HL-60/S4 (cell line): ENCODE measurements around the gene TFDP1.

ENCODE experiments used
- in situ Hi-C: fragments of 300-500 bp; cut with MboI; formaldehyde crosslinking; loops from 2 replicates; pipeline ENCODE4 v1.14.3; 2022; ENCODE audit warnings: low sequenced_read_pairs

TFDP1 gene

GRCh38 chr13:113630804-113631203 lies 46.3 kb downstream of the TFDP1 start:
- in situ Hi-C loops: no loop called here

- in situ Hi-C loops: no loop called here
These were observed 47.0 kb downstream of the TFDP1 start for GRCh38 chr13:113631341-113632095.

- in situ Hi-C loops: no loop called here
These were observed 48.3 kb downstream of the TFDP1 start for GRCh38 chr13:113632706-113633484.

- in situ Hi-C loops: no loop called here
These were observed 48.9 kb downstream of the TFDP1 start for GRCh38 chr13:113633485-113633873.

GRCh38 chr13:113634279-113635047 lies 49.9 kb downstream of the TFDP1 start:
- in situ Hi-C loops: no loop called here

GRCh38 chr13:113635048-113635420 lies 50.5 kb downstream of the TFDP1 start:
- in situ Hi-C loops: no loop called here

GRCh38 chr13:113635709-113636108 lies 51.2 kb downstream of the TFDP1 start:
- in situ Hi-C loops: no loop called here

GRCh38 chr13:113636266-113636963 lies 51.9 kb downstream of the TFDP1 start:
- in situ Hi-C loops: no loop called here

- in situ Hi-C loops: no loop called here
These were observed 53.0 kb downstream of the TFDP1 start for GRCh38 chr13:113637262-113638160.

- in situ Hi-C loops: no loop called here
These were observed 53.7 kb downstream of the TFDP1 start for GRCh38 chr13:113638173-113638746.

- in situ Hi-C loops: no loop called here
These were observed 54.3 kb downstream of the TFDP1 start for GRCh38 chr13:113638806-113639205.

- in situ Hi-C loops: no loop called here
These were observed 55.2 kb downstream of the TFDP1 start for GRCh38 chr13:113639616-113640262.

GRCh38 chr13:113641426-113641825 lies 56.9 kb downstream of the TFDP1 start:
- in situ Hi-C loops: no loop called here

GRCh38 chr13:113642563-113642962 lies 58.0 kb downstream of the TFDP1 start:
- in situ Hi-C loops: no loop called here

- in situ Hi-C loops: no loop called here
These were observed 59.0 kb downstream of the TFDP1 start for GRCh38 chr13:113643593-113643992.

- in situ Hi-C loops: no loop called here
These were observed 60.2 kb downstream of the TFDP1 start for GRCh38 chr13:113644800-113645199.

GRCh38 chr13:113645329-113645728 lies 60.8 kb downstream of the TFDP1 start:
- in situ Hi-C loops: no loop called here

GRCh38 chr13:113646376-113646775 lies 61.8 kb downstream of the TFDP1 start:
- in situ Hi-C loops: no loop called here

- in situ Hi-C loops: no loop called here
These were observed 62.4 kb downstream of the TFDP1 start for GRCh38 chr13:113646921-113647340.
